Measurements from ENCODE around the gene TTLL5. TPM values are rescaled to one million over a fixed set of nuclear protein-coding genes. Genes with fewer than 3 reads are reported as not detected.

The TTLL5 gene
- polyA plus RNA-seq, 3 donors, result 4.2 to 7.2 (median 4.7) TPM

DNA sequence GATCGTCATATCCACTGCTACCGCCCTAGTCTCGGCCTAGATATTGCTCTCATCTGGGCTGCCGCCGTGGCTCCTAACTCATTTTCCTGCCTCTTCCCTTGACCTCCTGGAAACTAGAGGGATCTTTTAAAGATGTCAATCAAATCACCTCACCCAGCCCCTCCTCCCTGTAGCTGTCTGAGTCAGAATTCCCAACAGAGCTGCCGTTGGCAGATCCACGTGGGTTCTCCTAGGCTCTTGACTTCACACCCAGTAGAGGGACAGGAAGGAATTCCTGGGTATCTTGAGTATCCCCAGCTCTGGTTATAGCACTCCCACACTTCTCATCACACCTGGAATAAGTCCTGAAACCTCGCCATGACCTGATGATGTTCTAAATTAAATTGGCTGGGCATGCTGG is 308.8 kb downstream of the TTLL5 start:
- Histone ChIP-seq H3K4me1 (ENCODE audit: control insufficient read depth in 1 of 2, insufficient read depth in 2 of 2, low read length in 2 of 2) (no peaks in the 10 kb centered on the region), H3K4me3 (replicated peaks in 1 of 3; ENCODE audit: low read depth in 2 of 3, low read length in 3 of 3) (no peak overlapping the region), H3K79me2 (ENCODE audit: insufficient read depth, low read length) (no peaks in the 10 kb centered on the region), H2AFZ (ENCODE audit: insufficient read depth, low read depth, low read length, poor library complexity, severe bottlenecking) (no peak overlapping the region), H3K9ac (ENCODE audit: insufficient read depth, low read length, poor library complexity, severe bottlenecking) (no peak overlapping the region), H3K9me3 (replicated peaks in 1 of 2; ENCODE audit: control insufficient read depth in 1 of 2, insufficient read depth in 1 of 2, low read length in 2 of 2) (no peaks in the 10 kb centered on the region), H4K20me1 (ENCODE audit: insufficient read depth, low read length) (no peaks in the 10 kb centered on the region), H3K4me2 (replicated peaks; ENCODE audit: extremely low read depth, low read length, poor library complexity, severe bottlenecking) (no peak overlapping the region), H3K27ac (ENCODE audit: low read depth in 1 of 2, low read length in 2 of 2) (no peak overlapping the region), H3K27me3 (ENCODE audit: control insufficient read depth in 2 of 2, insufficient read depth in 2 of 2, low read length in 2 of 2) (no peaks in the 10 kb centered on the region), H3K36me3 (replicated peaks in 1 of 2; ENCODE audit: control insufficient read depth in 1 of 2, insufficient read depth in 2 of 2, low read length in 2 of 2) (no peaks in the 10 kb centered on the region)
- no peak for DNase-seq
- WGBS (ENCODE audit: insufficient coverage), result 98% methylated on average over 5 of the region's 8 CpGs
- no peaks in the 10 kb centered on the region for H3K4me1 Mint-ChIP-seq
- H3K27me3 Mint-ChIP-seq (ENCODE audit: low read depth in 3 of 3), result no peaks in the 10 kb centered on the region
- H3K27ac Mint-ChIP-seq, result no peak overlapping the region
- H3K36me3 Mint-ChIP-seq, result peaks cover 0 to 4% of the 10 kb centered on the region in 2 donors
- intact Hi-C loops (cut with micrococcal nuclease), result no loop called here
- no peak overlapping the region for H3K4me3 Mint-ChIP-seq
- TF ChIP-seq, protein P1, sequence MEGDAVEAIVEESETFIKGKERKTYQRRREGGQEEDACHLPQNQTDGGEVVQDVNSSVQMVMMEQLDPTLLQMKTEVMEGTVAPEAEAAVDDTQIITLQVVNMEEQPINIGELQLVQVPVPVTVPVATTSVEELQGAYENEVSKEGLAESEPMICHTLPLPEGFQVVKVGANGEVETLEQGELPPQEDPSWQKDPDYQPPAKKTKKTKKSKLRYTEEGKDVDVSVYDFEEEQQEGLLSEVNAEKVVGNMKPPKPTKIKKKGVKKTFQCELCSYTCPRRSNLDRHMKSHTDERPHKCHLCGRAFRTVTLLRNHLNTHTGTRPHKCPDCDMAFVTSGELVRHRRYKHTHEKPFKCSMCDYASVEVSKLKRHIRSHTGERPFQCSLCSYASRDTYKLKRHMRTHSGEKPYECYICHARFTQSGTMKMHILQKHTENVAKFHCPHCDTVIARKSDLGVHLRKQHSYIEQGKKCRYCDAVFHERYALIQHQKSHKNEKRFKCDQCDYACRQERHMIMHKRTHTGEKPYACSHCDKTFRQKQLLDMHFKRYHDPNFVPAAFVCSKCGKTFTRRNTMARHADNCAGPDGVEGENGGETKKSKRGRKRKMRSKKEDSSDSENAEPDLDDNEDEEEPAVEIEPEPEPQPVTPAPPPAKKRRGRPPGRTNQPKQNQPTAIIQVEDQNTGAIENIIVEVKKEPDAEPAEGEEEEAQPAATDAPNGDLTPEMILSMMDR (IDR thresholded peaks at IDR 0.05), result no peak
- H3K9me3 Mint-ChIP-seq, result no peaks in the 10 kb centered on the region

- Histone ChIP-seq H3K9me3 (replicated peaks in 1 of 2; ENCODE audit: control insufficient read depth in 1 of 2, insufficient read depth in 1 of 2, low read length in 2 of 2) (no peaks in the 10 kb centered on the region), H3K4me1 (ENCODE audit: control insufficient read depth in 1 of 2, insufficient read depth in 2 of 2, low read length in 2 of 2) (no peaks in the 10 kb centered on the region), H3K36me3 (replicated peaks in 1 of 2; ENCODE audit: control insufficient read depth in 1 of 2, insufficient read depth in 2 of 2, low read length in 2 of 2) (no peaks in the 10 kb centered on the region), H3K27me3 (ENCODE audit: control insufficient read depth in 2 of 2, insufficient read depth in 2 of 2, low read length in 2 of 2) (no peaks in the 10 kb centered on the region), H3K4me2 (replicated peaks; ENCODE audit: extremely low read depth, low read length, poor library complexity, severe bottlenecking) (no peak overlapping the region), H3K27ac (ENCODE audit: low read depth in 1 of 2, low read length in 2 of 2) (no peak overlapping the region), H3K4me3 (replicated peaks in 1 of 3; ENCODE audit: low read depth in 2 of 3, low read length in 3 of 3) (no peak overlapping the region), H4K20me1 (ENCODE audit: insufficient read depth, low read length) (no peaks in the 10 kb centered on the region), H3K79me2 (ENCODE audit: insufficient read depth, low read length) (no peaks in the 10 kb centered on the region), H3K9ac (ENCODE audit: insufficient read depth, low read length, poor library complexity, severe bottlenecking) (no peak overlapping the region), H2AFZ (ENCODE audit: insufficient read depth, low read depth, low read length, poor library complexity, severe bottlenecking) (no peak overlapping the region)
- Mint-ChIP-seq H3K9me3 (no peaks in the 10 kb centered on the region), H3K4me1 (no peaks in the 10 kb centered on the region), H3K36me3 (peaks cover 0 to 4% of the 10 kb centered on the region in 2 donors), H3K27me3 (ENCODE audit: low read depth in 3 of 3) (no peaks in the 10 kb centered on the region), H3K27ac (no peak overlapping the region), H3K4me3 (no peak overlapping the region)
- intact Hi-C loops (cut with micrococcal nuclease), result no loop called here
- no peak for DNase-seq
- TF ChIP-seq, protein P1 (IDR thresholded peaks at IDR 0.05), result no peak
- WGBS (ENCODE audit: insufficient coverage), result 93% methylated on average over 8 of the region's 9 CpGs
These were observed 309.9 kb downstream of the TTLL5 start for GRCh38 chr14:75970989-75971388.

All from CD14-positive monocyte (primary cell).